Endometrial microvascular endothelial cells (primary cell): ENCODE results near the gene RIF1. TPM values are rescaled to one million over a fixed set of nuclear protein-coding genes. Genes with fewer than 3 reads are reported as not detected.

Source experiments
- in situ Hi-C: cut with HindIII; loops from 2 replicates; pipeline ENCODE4 v1.10.0; 2017; ENCODE audit warnings: low sequenced_read_pairs, low pct_unique_long_range_greater_than_20kb; ENCODE audit errors: inconsistent ontology term
- total RNA-seq: library from RNA; depleted of rRNA; stranded (reverse); fragments of >200 nt; gene quantifications from one replicate; pipeline ENCODE4 v1.2.3, GENCODE V29; 2015; ENCODE audit errors: inconsistent ontology term

Gene RIF1
- total RNA-seq, 1 donor from 2014 or later: 26.6 TPM

DNA sequence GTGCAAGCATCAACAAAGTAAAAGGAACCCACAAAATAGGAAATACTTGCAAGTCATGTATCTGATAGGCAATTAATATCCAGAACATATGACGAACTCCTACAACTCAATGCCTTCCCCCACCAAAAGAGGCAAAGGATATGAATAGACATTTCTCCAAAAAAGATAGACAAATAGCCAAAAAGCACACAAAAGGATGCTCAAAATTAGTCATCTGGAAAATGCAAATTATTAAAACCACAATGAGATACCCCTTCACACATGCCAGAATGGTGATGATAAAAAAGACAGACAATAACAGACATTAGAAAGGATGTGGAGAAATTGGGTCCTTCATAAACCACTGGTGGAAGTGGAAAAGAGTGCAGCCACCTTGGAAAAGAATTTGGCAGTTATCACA, 76.4 kb downstream of the RIF1 start:
- in situ Hi-C loops: no loop called here

- in situ Hi-C loops: no loop called here
Measured at GRCh38 chr2:151490276-151490675, 80.6 kb downstream of the RIF1 start.

GRCh38 chr2:151491496-151491895, 81.8 kb downstream of the RIF1 start:
- in situ Hi-C loops: no loop called here

- in situ Hi-C loops: no loop called here
Measured at GRCh38 chr2:151498178-151498577, 88.5 kb downstream of the RIF1 start.

- in situ Hi-C loops: no loop called here
Measured at GRCh38 chr2:151506170-151506569, 96.5 kb downstream of the RIF1 start.

DNA sequence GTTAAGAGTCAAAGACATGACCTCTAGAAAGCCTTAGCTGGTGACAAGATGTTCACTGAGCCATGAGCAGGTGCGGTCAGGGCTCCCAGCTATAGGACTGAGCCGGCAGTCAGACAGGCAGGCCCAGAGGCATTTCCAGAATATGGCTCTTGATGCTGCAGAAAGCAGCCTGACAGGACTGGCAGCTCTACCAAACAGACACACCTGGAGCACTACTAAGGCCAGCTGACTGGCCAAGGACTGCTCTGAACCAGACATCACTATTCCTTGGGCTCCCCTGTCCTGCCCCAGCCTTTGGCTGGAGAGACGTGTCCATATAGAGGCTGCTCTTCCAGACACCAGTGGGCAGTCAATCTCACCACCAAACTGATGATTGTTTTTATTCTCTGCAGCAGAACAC, 98.8 kb downstream of the RIF1 start:
- in situ Hi-C loops: no loop called here

DNA sequence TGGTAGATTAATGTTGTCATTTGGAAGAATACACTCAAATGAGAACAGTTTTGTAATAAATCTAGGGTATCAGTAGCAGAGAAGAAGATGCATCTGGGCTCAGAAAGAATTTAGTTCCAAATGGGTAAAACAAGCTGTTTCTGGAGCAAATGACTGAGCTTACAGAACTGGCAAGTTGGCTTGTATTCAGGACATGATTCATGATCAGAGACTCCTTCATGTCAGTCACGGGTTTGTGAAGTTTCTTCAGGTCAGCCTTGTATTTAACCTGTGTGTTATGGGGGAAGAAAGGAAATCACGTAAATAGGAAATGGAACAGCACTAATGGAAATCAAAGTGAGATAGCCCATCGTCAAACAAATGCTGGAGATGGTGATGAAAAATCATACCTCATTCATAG, 109.1 kb downstream of the RIF1 start:
- in situ Hi-C loops: no loop called here

DNA sequence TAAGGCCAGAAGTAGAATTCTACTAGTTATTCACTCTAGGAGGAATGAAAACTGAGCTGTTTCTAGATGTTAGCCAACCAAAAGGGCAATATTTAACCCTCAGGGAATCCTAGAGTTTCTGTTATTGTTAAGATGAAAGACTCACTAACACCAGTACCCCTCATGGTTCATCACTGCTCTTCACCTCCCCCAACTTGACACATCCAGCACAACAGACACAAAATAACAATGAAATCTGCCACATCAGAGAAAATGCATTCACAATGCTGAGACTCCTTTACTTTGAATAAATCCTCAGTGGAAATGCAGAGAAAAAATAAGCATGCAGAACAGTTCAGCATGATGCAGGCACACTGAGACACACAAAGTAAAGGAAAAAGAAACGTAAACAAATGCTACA, 111.3 kb downstream of the RIF1 start:
- in situ Hi-C loops: no loop called here

GRCh38 chr2:151522556-151522955, 112.9 kb downstream of the RIF1 start:
- in situ Hi-C loops: no loop called here

DNA sequence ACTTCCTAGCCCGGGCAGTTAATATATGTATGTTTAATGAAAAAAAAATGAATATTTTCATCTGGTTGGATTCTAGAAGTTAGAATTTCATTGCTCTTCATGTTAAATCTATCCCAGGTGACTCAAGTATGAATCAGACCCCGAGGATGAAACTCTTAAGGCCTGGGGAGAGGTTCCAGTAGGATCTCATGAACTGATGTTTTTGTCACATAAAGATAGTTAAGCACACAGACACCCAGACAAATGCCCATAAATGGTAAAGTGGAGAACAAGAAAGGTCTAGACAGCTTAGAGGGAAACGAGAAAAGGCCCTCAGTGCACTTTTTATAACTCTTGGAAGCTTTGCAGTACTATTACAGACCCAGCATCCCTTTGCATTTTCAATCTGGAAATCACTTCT, 114.1 kb downstream of the RIF1 start:
- in situ Hi-C loops: no loop called here

- in situ Hi-C loops: no loop called here
Measured at GRCh38 chr2:151525821-151526373, 116.2 kb downstream of the RIF1 start.

DNA sequence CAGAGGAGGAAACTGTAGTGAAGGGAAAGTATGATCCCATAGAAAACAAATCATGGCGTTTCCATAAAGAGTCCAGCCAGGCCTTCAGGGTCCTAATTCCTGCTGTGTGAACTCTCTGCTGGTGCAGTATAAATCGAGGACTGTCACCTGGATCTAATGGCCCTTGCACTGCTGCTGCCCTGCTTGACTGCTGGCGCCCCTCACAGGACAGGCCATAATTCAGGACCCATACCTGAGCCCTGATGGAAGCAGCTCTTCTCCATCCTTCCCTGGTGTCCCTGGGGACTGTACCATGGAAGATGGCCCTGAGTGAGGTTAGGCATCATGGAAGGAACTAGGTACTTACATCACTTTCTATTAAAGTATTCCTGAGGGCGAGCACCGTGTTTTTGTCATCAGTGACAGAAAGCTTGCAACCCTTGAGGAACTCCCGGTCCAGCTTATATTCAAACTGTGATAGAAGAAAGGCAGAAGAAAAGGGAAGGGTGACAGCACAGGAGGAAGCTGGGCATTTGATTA, 116.9 kb downstream of the RIF1 start:
- in situ Hi-C loops: no loop called here

Other genes starting within 250 kb of the RIF1 start
- 4.2 TPM for gene RBM43, start 148.0 kb upstream of the RIF1 start, total RNA-seq
- 40.8 TPM for gene NMI, start 120.2 kb upstream of the RIF1 start, total RNA-seq
- gene TNFAIP6, start 52.3 kb upstream of the RIF1 start, total RNA-seq: not detected